GM21390 (cell line): ENCODE data around the gene GRM5.
"Not testable (repeated sequence)": the region's sequence is repeated elsewhere in the genome, so short reads cannot be mapped to it uniquely, and the experiment has no call there.

Experiments used
- ATAC-seq: cut with Tn5 transposase; IDR thresholded peaks from one replicate; pipeline ENCODE4 v1.9.1; 2021; ENCODE audit not compliant: unreplicated experiment

Gene GRM5

GRCh38 chr11:88544656-88545280 is 521.0 kb downstream of the GRM5 start:
- peak; percentile 9 for ATAC-seq

DNA sequence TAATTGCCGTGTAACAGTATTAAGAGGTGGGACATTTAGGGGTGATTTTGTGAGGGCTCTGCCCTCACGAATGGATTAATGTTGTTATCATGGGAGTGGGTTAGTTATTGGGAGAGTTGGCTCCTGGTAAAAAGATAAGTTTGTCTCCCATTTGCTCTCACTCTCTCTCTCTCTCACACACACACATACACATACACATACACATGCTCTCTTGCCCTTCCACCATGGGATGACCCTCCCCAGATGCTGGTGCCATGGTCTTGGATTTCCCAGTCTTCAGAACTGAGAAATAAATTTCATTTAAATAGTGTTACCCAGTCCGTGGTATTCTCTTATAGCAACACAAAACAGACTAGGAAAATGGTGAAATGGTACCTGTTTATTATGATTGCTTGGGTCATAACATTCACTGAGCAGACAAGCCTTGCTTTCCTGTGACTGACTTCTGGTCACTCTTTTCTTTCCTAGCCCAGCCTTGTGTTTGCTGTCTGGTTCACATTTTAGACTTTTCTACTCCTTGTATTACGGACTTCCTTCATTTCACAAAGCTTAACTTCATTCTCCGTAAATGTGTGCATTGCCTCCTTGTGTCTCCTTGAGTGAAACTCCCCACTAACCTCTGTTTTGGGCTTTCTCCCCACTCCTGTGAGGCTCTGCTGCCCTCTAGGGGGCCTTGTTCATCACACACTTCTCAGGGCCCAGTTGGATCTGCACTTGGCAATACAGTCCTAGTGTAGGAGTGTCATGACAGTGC is 521.7 kb downstream of the GRM5 start:
- peak; percentile 100 for ATAC-seq

- no peak for ATAC-seq
Measured at GRCh38 chr11:88541006-88541405, 524.8 kb downstream of the GRM5 start.

DNA sequence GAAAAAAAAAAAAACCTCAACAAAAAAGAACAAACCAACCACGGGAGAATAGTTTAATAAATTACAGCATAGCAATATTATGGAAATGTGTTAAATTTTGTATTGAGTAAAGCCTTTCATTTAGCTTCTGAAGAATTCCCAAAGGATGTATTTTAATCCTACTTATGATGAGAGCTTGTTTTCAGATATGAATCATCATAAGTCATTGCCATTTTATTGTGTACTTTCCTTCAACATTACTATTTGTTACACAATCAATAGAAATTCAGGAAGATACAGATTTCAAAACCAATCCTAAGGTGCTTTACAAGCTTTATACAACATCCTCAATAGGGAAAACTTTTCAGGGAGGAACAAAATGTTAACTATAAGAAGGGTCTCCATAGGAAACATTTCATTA is 527.7 kb downstream of the GRM5 start:
- ATAC-seq = no peak

- no peak for ATAC-seq
Measured at GRCh38 chr11:88537613-88538012, 528.2 kb downstream of the GRM5 start.

DNA sequence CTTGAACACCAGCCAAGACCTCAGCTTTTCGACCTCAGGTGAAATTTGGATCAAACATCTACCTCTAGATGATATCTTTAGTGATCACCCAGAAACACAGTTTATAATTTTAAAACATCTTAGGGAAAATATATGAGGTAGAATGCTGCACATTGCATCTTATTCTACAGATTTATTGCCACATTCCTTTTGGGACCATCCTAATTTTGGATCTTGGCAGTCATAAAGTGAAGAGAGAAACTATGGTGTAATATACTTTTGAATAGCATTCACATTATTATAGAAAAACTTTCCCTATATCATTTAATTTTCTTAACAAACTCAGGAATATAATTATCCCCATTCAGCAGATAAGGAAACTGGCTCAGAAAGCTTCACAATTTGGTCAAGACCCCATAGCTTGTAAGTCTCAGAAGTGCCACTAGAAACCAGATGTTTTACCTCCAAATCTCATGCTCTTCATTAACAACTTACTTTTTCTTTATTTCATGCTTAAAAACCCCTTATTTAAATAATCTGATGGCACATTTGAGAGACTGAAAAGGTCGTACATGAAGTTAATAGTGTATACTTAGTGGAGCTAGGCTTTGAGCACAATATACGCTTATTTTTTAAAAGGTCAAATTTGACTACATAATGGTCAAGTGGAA is 529.0 kb downstream of the GRM5 start:
- ATAC-seq = no peak

DNA sequence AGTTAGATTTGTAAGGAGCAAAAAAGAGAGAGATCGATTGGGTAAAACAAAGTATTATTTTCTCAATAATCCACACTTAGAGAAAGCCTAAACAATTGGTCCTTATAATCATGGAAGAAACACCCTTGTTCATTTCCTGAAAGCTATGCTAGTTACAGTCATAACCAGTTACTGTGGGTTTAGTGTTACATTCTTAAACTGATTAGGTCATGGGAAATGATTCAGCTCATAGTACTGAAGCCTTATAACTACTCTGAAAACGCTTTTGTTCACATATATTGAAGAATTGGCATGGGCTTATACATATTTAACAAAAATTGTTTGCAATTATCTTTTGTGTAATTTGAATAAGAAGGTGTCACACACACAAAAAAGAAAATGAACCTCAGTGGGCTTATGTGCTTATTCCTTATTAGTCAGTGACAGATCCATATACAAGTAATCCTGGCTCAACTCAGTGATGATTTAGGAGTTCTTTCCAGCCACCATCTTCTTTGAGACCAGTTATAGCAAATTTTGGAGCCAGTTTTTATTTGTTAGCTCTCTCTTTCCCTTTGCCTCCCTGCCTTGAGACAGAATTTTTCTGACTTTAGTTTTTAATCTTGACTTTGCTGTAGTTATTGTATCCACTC is 529.8 kb downstream of the GRM5 start:
- ATAC-seq = peak; percentile 88

DNA sequence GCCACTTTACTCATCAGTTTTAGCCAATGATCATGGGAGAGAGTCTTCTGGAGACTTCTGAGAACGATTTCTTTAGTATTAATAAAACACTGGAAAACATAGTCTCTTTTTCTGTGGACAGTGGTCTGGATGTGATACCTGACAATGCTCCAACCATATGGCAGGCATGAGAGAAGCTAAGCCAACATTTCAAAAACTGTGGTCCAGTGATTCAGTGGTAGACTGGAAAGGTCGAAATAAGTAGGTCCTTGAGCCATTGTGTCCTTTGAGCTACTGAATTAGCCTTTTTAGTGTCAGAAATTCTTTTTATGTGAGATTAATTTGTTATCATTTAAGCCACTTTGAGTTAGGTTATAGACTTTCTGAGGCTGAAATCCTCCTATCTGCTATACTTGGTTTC is 530.5 kb downstream of the GRM5 start:
- no peak for ATAC-seq

DNA sequence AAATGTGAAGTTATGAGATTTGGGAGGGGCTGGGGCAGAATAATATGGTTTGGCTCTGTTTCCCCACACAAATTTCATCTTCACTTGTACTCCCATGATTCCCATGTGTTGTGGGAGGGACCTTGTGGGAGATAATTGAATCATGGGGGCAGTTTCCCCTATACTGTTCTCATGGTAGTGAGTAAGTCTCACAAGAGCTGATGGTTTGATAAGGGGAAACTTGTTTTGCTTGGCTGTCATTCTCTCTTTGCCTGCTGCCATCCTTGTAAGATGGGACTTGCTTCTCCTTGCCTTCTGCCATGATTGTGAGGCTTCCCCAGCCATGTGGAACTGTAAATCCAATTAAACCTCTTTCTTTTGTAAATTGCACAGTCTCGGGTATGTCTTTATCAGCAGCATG is 531.1 kb downstream of the GRM5 start:
- ATAC-seq = not testable (repeated sequence)

GRCh38 chr11:88534185-88534584 is 531.6 kb downstream of the GRM5 start:
- no peak for ATAC-seq

DNA sequence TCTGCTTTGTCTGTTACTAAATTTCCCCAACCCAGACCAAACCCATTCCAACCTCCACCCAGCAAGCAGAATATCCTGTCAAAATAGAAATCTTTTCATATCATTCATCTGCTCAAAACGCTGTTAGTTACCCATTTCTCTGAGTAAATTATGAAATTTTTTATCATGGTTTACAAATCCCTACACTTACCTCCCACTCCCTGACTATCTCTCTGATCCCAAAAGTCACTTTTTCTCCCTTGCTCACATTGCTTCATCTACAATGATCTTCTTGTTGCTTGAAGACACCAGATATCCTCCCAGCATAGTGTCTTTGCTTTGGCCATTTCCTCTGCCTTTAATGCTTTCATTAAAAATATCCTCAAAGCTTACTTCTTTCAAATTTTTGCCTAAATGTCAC is 532.8 kb downstream of the GRM5 start:
- ATAC-seq = no peak

GRCh38 chr11:88531831-88532230 is 534.0 kb downstream of the GRM5 start:
- ATAC-seq = no peak

DNA sequence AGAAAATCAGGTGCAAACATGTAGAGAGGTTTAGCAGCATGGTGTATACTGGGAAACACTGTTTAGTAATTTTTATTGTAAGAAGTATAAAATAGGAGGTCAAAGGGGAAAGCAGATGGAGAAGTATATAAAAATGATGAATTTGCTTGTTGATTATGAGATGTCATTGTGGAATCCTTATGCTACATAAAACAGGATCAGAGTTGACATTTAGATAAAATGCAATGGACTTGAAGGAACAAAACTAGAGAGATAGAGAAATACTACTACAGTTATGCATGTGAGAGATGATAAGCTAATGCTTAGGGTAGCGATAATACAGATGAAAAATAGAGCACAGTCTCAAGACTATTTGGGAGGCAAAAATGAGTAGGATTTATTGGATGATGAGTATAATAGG is 536.4 kb downstream of the GRM5 start:
- ATAC-seq = no peak

DNA sequence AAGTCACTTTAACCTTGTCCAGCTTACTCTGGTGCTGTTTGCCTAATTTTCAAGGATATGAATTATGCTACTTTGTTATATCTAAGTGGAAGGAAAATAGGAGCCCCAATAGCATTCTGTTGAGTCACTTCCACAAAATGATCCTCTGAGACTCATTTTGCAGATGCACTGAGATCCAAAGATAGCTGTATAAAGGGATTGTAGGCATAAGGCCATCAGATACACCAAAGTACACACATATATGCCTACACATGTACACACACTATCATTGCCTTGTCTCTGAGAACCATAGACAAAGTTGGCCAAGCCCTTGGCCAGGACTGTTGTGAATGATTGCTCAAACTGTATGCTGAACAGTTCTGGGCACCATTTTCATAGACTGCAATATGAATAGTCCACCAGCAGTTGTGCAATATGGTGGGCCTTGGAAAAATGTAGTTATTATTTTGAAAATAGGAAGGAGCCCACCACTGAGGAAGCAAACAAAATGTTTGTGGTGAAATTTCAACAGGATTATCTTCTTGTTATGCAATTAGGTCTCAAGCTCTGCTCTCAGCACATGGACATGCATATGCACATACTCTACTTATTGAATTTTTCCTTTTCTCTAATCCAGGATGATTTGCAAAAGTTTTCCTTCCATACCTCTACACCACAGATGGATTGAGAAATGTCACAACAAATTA is 542.3 kb downstream of the GRM5 start:
- ATAC-seq = no peak

DNA sequence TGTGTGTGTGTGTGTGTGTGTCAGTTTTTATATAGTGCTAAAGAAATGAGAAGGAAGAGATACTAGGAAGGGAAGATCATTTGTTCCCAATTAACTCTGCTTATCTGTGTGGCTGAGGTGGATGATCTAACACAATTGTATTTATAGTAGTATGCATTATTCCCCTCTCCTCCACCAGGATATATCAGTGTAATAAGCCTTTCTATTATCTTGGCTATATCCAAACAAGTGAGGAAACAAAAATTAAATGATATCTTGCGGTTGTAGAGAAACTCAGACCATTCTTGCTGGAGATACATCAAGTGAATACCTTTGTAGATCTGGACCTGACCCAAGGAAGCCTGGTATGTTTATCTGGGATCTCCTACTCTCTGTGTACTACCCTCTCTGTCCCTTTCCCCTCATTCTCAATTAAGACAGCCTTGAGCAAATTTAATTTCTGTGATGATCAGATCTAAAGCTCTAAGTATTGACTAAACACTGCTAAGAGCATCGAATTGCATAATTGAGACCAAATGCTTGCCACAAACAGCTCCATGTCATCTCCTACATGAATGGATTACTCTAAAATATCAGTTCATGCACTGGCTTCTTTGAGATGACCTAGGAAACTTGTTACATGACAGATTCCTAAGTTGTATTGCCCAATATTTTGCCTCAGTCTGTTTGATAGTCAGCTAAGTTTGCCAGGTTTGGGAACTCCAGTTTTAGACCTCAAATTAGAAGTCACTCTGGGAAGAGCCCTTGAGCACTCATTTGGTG is 543.0 kb downstream of the GRM5 start:
- no peak for ATAC-seq

DNA sequence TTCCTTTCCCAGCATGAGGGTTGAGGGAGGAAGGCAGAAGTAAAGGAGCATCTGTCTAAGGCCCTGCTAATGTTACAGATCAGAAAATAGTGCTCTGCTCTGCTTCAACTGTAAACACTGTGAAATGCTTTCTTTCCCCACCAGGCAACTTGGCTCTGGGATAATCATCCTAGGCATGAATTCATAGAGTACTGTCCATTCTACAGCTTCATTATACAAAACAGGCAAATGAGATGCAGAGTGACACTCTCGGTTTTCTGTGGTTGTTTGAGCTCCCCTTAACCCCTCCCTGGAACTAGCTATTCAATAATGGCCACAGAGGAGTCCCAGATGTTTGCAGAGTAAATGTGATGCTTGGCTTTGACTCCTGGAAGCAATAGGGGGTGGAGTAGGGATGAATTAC is 544.0 kb downstream of the GRM5 start:
- ATAC-seq = no peak

GRCh38 chr11:88521399-88521798 is 544.4 kb downstream of the GRM5 start:
- no peak for ATAC-seq

GRCh38 chr11:88520391-88520790 is 545.4 kb downstream of the GRM5 start:
- no peak for ATAC-seq

- ATAC-seq = no peak
Measured at GRCh38 chr11:88515002-88515401, 550.8 kb downstream of the GRM5 start.

- no peak for ATAC-seq
Measured at GRCh38 chr11:88511006-88511405, 554.8 kb downstream of the GRM5 start.
